GM19025 (cell line): ENCODE data around the gene EAF2.

Experiments used
- ATAC-seq: cut with Tn5 transposase; IDR thresholded peaks from one replicate; pipeline ENCODE4 v1.9.1; 2021; ENCODE audit warnings: mild to moderate bottlenecking, low read depth, moderate library complexity; ENCODE audit not compliant: unreplicated experiment

EAF2 gene

GRCh38 chr3:121834671-121835464 lies at the start of gene EAF2, which contains the start of gene IQCB1:
TSS of gene EAF2 (plus strand) at chr3:121835209. CDS start at chr3:121835286, 77 bp downstream.
TSS of gene IQCB1 (minus strand) at chr3:121835060. CDS start at chr3:121828960, 6,100 bp downstream.
- ATAC-seq = peak; percentile 96

- no peak for ATAC-seq
Measured at GRCh38 chr3:121786485-121786884, 48.5 kb upstream of the EAF2 start.

GRCh38 chr3:121793078-121793477 lies 41.9 kb upstream of the EAF2 start:
- peak; percentile 44 for ATAC-seq

- ATAC-seq = no peak
Measured at GRCh38 chr3:121794264-121794983, 40.6 kb upstream of the EAF2 start.

- ATAC-seq = no peak
Measured at GRCh38 chr3:121796970-121797369, 38.0 kb upstream of the EAF2 start.

- ATAC-seq = no peak
Measured at GRCh38 chr3:121800906-121801305, 34.1 kb upstream of the EAF2 start.

GRCh38 chr3:121803771-121804320 lies 31.2 kb upstream of the EAF2 start:
- no peak for ATAC-seq

GRCh38 chr3:121809249-121809648 lies 25.8 kb upstream of the EAF2 start:
- peak; percentile 97 for ATAC-seq

- no peak for ATAC-seq
Measured at GRCh38 chr3:121817753-121818152, 17.3 kb upstream of the EAF2 start.

GRCh38 chr3:121818578-121818977 lies 16.4 kb upstream of the EAF2 start:
- ATAC-seq = no peak

- ATAC-seq = no peak
Measured at GRCh38 chr3:121819236-121819635, 15.8 kb upstream of the EAF2 start.

GRCh38 chr3:121821421-121822199 lies 13.4 kb upstream of the EAF2 start:
- no peak for ATAC-seq

- ATAC-seq = no peak
Measured at GRCh38 chr3:121822973-121823372, 12.0 kb upstream of the EAF2 start.

GRCh38 chr3:121834157-121834670 lies 795 bp upstream of the EAF2 start:
- ATAC-seq = no peak

- ATAC-seq = peak; percentile 5
Measured at GRCh38 chr3:121835465-121835801, 424 bp downstream of the EAF2 start.

GRCh38 chr3:121836064-121836463 lies 1.1 kb downstream of the EAF2 start:
- no peak for ATAC-seq

- no peak for ATAC-seq
Measured at GRCh38 chr3:121836481-121836880, 1.5 kb downstream of the EAF2 start.

- ATAC-seq = no peak
Measured at GRCh38 chr3:121839962-121840361, 5.0 kb downstream of the EAF2 start.

- ATAC-seq = no peak
Measured at GRCh38 chr3:121844892-121845291, 9.9 kb downstream of the EAF2 start.

- no peak for ATAC-seq
Measured at GRCh38 chr3:121852256-121852655, 17.2 kb downstream of the EAF2 start.

- no peak for ATAC-seq
Measured at GRCh38 chr3:121855555-121855954, 20.5 kb downstream of the EAF2 start.
